Neural cell (in vitro differentiated cells): Measurements from ENCODE around the gene SCGB1C1. TPM values are rescaled to one million over a fixed set of nuclear protein-coding genes. Genes with fewer than 3 reads are reported as not detected.
"Not testable (repeated sequence)": the region's sequence is repeated elsewhere in the genome, so short reads cannot be mapped to it uniquely, and the experiment has no call there.

ENCODE experiments used
- H2AFZ ChIP-seq: fragments of 200-600, 300-800 bp; sonication (generic), shearing (Covaris generic); 2 replicates; pipeline ENCODE4 v1.6.0; 2014; ENCODE audit warnings: low read depth, mild to moderate bottlenecking, antibody characterized with exemption, low read length, moderate library complexity
- H3F3A ChIP-seq: fragments of 200-600 bp; shearing (Covaris generic); 2 replicates; pipeline ENCODE4 v1.6.1; 2016; ENCODE audit warnings: mild to moderate bottlenecking, moderate library complexity, mixed read lengths, antibody characterized with exemption, low read length; ENCODE audit not compliant: insufficient read depth, poor library complexity, severe bottlenecking
- H3K27ac ChIP-seq: fragments of 200-600, 300-800 bp; sonication (generic), shearing (Covaris generic); 2 replicates; pipeline ENCODE4 v1.5.1; 2014; ENCODE audit warnings: mild to moderate bottlenecking, low read length, moderate library complexity
- H3K27me3 ChIP-seq: fragments of 300-800, 200-600 bp; sonication (generic), shearing (Covaris generic); 2 replicates; pipeline ENCODE4 v1.6.0; 2014; ENCODE audit warnings: mild to moderate bottlenecking, low read depth, low read length, moderate library complexity; ENCODE audit not compliant: insufficient read depth
- H3K36me3 ChIP-seq: fragments of 300-800, 200-600 bp; sonication (generic), shearing (Covaris generic); 2 replicates; pipeline ENCODE4 v1.5.1; 2014; ENCODE audit warnings: mild to moderate bottlenecking, antibody characterized with exemption, low read length, moderate library complexity; ENCODE audit not compliant: insufficient read depth
- H3K4me2 ChIP-seq: fragments of 300-800, 200-600 bp; sonication (generic), shearing (Covaris generic); 2 replicates; pipeline ENCODE4 v1.6.0; 2014; ENCODE audit warnings: mild to moderate bottlenecking, low read length
- H3K4me3 ChIP-seq: fragments of 300-800, 200-600 bp; sonication (generic), shearing (Covaris generic); 2 replicates; pipeline ENCODE4 v1.5.1; 2014; ENCODE audit warnings: mild to moderate bottlenecking, low read length, moderate library complexity
- H3K79me2 ChIP-seq: fragments of 200-600 bp; shearing (Covaris generic); replicated peaks from 2 replicates; pipeline ENCODE4 v1.6.0; 2014; ENCODE audit warnings: mild to moderate bottlenecking, low read length, moderate library complexity; ENCODE audit not compliant: insufficient read depth
- H3K9ac ChIP-seq: fragments of 300-800, 200-600 bp; sonication (generic), shearing (Covaris generic); 2 replicates; pipeline ENCODE4 v1.6.1; 2016; ENCODE audit warnings: mild to moderate bottlenecking, low read length, mixed read lengths
- H3K9me2 ChIP-seq: fragments of 200-600 bp; shearing (Covaris generic); 2 replicates; pipeline ENCODE4 v1.6.1; 2016; ENCODE audit warnings: mild to moderate bottlenecking, low read length, mixed read lengths; ENCODE audit not compliant: insufficient read depth
- H3K9me3 ChIP-seq: fragments of 200-600, 300-800 bp; sonication (generic), shearing (Covaris generic); 2 replicates; pipeline ENCODE4 v1.6.1; 2016; ENCODE audit warnings: mild to moderate bottlenecking, mixed run types, low read length, moderate library complexity, mixed read lengths
- H4K20me1 ChIP-seq: fragments of 200-600 bp; shearing (Covaris generic); 2 replicates; pipeline ENCODE4 v1.6.1; 2016; ENCODE audit warnings: mild to moderate bottlenecking, mixed run types; ENCODE audit not compliant: insufficient read depth
- CTCF ChIP-seq: fragments of 450-650 bp; IDR thresholded peaks from 2 replicates; pipeline ENCODE4 v1.5.1; 2014; ENCODE audit warnings: antibody characterized with exemption, mild to moderate bottlenecking, moderate library complexity; ENCODE audit not compliant: poor library complexity, severe bottlenecking
- EP300 ChIP-seq: fragments of 450-650 bp; conservative IDR thresholded peaks from 2 replicates; pipeline ENCODE4 v1.6.1; 2014; ENCODE audit warnings: antibody characterized with exemption, mild to moderate bottlenecking, moderate library complexity; ENCODE audit not compliant: poor library complexity, severe bottlenecking
- EZH2 ChIP-seq: fragments of 200-600, 300-800 bp; shearing (Covaris generic), sonication (generic); IDR thresholded peaks from 2 replicates; pipeline ENCODE4 v1.6.1; 2014; ENCODE audit warnings: antibody characterized with exemption, low read length, borderline replicate concordance, mild to moderate bottlenecking; ENCODE audit not compliant: insufficient read depth, poor library complexity, severe bottlenecking
- MXI1 ChIP-seq: fragments of 450-650 bp; conservative IDR thresholded peaks from 2 replicates; pipeline ENCODE4 v1.6.1; 2014; ENCODE audit warnings: antibody characterized with exemption, mild to moderate bottlenecking; ENCODE audit not compliant: poor library complexity, severe bottlenecking
- POLR2AphosphoS5 ChIP-seq: IDR thresholded peaks from 2 replicates; pipeline ENCODE4 v1.6.1; 2012
- RAD21 ChIP-seq: fragments of 450-650 bp; conservative IDR thresholded peaks from 2 replicates; pipeline ENCODE4 v1.6.1; 2014; ENCODE audit warnings: antibody characterized with exemption, mild to moderate bottlenecking, moderate library complexity
- REST ChIP-seq: IDR thresholded peaks from 2 replicates; pipeline ENCODE4 v1.6.1; 2012; ENCODE audit warnings: borderline replicate concordance
- SMC3 ChIP-seq: fragments of 450-650 bp; conservative IDR thresholded peaks from 2 replicates; pipeline ENCODE4 v1.6.1; 2014; ENCODE audit warnings: antibody characterized with exemption, mild to moderate bottlenecking, moderate library complexity; ENCODE audit not compliant: poor library complexity
- TAF1 ChIP-seq: IDR thresholded peaks from 2 replicates; pipeline ENCODE4 v1.6.1; 2012; ENCODE audit warnings: low read depth
- polyA plus RNA-seq: library from polyadenylated mRNA; depleted of rRNA; stranded (reverse); fragments of >200 nt; gene quantifications from 2 replicates; pipeline ENCODE4 v1.2.3, GENCODE V29; 2014

Gene SCGB1C1
- polyA plus RNA-seq, 1 donor from 2014 or later: not detected

GRCh38 chr11:218815-219593 is 26.1 kb downstream of the SCGB1C1 start:
- Histone ChIP-seq H3K27ac (no peak overlapping the region), H4K20me1 (no peaks in the 10 kb centered on the region), H3F3A (no peaks in the 10 kb centered on the region)

DNA sequence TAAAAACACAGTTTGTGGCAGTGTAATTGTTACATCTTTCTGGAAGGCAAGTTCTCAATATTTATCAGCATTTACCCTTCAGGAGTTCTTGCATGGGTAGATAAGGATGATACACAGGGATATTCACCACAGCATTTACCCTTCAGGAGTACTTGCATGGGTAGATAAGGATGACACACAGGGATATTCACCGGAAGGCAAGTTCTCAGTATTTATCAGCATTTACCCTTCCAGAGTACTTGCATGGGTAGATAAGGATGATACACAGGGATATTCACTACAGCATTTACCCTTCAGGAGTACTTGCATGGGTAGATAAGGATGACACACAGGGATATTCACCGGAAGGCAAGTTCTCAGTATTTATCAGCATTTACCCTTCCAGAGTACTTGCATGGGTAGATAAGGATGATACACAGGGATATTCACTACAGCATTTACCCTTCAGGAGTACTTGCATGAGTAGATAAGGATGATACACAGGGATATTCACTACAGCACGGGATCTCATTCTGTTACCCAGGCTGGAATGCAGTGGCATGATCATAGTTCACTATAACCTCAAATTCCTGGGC is 27.9 kb downstream of the SCGB1C1 start:
- not testable (repeated sequence) for H3K9ac ChIP-seq, H3K4me2 ChIP-seq

More at GRCh38 chr11:218815-219593, 26.1 kb downstream of the SCGB1C1 start:
- Histone ChIP-seq H3K9ac (no peak overlapping the region), H3K27me3 (no peaks in the 10 kb centered on the region), H3K79me2 (no peaks in the 10 kb centered on the region), H3K36me3 (no peaks in the 10 kb centered on the region), H3K4me3 (no peak overlapping the region), H3K9me2 (no peaks in the 10 kb centered on the region), H2AFZ (no peak overlapping the region), H3K4me2 (no peak overlapping the region), H3K9me3 (no peaks in the 10 kb centered on the region)
- TF ChIP-seq RAD21: no peak
- TF ChIP-seq SMC3: no peak
- no peak for TF ChIP-seq POLR2AphosphoS5
- TF ChIP-seq CTCF: no peak
- no peak for TF ChIP-seq TAF1
- TF ChIP-seq REST: no peak
- TF ChIP-seq EZH2: no peak
- no peak for TF ChIP-seq MXI1

GRCh38 chr11:221539-221938 is 28.7 kb downstream of the SCGB1C1 start:
- no peaks in the 10 kb centered on the region for H3F3A ChIP-seq
- H3K9ac ChIP-seq: no peak overlapping the region
- no peaks in the 10 kb centered on the region for H3K79me2 ChIP-seq
- H3K27me3 ChIP-seq: no peaks in the 10 kb centered on the region
- H3K4me2 ChIP-seq: no peak overlapping the region
- no peak overlapping the region for H3K4me3 ChIP-seq
- no peaks in the 10 kb centered on the region for H3K9me3 ChIP-seq
- no peaks in the 10 kb centered on the region for H3K9me2 ChIP-seq
- no peaks in the 10 kb centered on the region for H4K20me1 ChIP-seq
- no peak overlapping the region for H3K27ac ChIP-seq
- no peak overlapping the region for H2AFZ ChIP-seq
- no peak for TF ChIP-seq REST
- no peak for TF ChIP-seq SMC3
- no peak for TF ChIP-seq CTCF
- TF ChIP-seq POLR2AphosphoS5: no peak
- TF ChIP-seq MXI1: no peak
- TF ChIP-seq EP300: no peak
- no peak for TF ChIP-seq TAF1
- no peak for TF ChIP-seq EZH2
- no peak for TF ChIP-seq RAD21
- no peaks in the 10 kb centered on the region for H3K36me3 ChIP-seq

More for the DNA sequence above, 27.9 kb downstream of the SCGB1C1 start:
- H2AFZ ChIP-seq, H3K27ac ChIP-seq, H3K79me2 ChIP-seq, H3K4me3 ChIP-seq, H3F3A ChIP-seq, H3K9me2 ChIP-seq, H4K20me1 ChIP-seq, H3K9me3 ChIP-seq, H3K27me3 ChIP-seq, H3K36me3 ChIP-seq: not testable (repeated sequence)
